HG02840 (cell line): ENCODE data around the gene PLPPR3.
"Not testable (repeated sequence)": the region's sequence is repeated elsewhere in the genome, so short reads cannot be mapped to it uniquely, and the experiment has no call there.

ENCODE experiments used
- ATAC-seq: cut with Tn5 transposase; IDR thresholded peaks from one replicate; pipeline ENCODE4 v1.9.1; 2021; ENCODE audit warnings: mild to moderate bottlenecking, moderate library complexity, moderate number of reproducible peaks; ENCODE audit not compliant: unreplicated experiment, low FRiP score

Gene PLPPR3

DNA sequence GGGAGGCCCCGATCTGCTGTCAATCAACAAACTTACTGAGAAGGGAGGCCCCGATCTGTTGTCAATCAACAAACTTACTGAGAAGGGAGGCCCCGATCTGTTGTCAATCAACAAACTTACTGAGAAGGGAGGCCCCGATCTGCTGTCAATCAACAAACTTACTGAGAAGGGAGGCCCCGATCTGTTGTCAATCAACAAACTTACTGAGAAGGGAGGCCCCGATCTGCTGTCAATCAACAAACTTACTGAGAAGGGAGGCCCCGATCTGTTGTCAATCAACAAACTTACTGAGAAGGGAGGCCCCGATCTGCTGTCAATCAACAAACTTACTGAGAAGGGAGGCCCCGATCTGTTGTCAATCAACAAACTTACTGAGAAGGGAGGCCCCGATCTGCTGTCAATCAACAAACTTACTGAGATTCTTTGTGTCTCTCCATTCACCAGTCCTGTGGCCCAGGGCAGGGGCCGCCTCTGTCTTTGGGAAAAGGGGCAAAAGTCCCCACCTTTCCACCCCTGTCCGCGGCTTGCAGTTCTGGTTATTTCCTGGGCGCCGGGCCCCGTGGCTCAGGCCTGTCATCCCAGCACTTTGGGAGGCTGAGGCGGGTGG lies 32.0 kb upstream of the PLPPR3 start:
- not testable (repeated sequence) for ATAC-seq

DNA sequence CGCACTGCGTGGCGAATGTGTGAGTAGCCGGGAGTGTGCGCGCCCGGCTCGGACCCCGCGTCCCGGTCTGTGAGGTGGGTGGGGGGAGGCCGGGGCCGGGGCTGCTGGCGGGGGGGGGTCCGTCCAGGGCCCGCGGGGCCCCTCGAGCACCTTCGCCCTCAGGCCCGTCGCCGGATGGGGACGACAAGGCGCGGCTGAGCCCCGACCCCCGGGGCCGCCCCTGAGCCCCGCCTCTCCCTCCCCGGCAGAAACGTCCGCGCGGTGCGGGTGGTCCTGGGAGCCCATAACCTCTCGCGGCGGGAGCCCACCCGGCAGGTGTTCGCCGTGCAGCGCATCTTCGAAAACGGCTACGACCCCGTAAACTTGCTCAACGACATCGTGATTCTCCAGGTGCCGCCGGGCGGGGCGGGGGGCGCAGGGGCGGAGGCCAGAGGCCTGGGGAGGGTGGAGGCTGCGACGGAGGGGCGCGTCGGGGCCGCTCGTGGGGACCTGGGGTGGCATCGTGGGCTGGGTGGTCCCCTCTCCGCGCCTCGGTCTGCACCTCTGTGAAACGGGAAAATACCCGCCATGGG lies 31.3 kb upstream of the PLPPR3 start:
- no peak for ATAC-seq

DNA sequence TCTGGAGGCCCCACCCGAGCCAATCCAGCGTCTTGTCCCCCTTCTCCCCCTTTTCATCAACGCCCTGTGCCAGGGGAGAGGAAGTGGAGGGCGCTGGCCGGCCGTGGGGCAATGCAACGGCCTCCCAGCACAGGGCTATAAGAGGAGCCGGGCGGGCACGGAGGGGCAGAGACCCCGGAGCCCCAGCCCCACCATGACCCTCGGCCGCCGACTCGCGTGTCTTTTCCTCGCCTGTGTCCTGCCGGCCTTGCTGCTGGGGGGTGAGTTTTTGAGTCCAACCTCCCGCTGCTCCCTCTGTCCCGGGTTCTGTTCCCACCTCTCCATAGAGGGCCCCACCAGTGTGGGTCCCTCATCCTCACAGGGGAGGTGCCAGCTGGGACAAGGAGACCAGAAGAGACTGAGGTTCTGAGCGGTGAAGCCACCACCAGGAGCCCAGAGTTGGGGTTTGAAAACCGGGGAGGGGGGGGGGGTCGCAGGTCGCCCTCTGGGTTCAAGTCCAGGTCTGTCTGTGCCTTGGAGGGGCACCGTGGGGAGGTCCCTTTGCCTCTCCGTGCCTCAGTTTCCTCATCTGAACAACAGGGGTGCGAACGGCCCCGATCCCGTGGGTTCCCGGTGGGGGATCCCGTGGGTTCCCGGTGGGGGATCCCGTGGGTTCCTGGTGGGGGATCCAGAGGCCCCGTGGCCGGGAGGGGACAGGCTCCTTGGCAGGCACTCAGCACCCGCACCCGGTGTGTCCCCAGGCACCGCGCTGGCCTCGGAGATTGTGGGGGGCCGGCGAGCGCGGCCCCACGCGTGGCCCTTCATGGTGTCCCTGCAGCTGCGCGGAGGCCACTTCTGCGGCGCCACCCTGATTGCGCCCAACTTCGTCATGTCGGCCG lies 30.6 kb upstream of the PLPPR3 start, which contains the start of gene ELANE:
Gene ELANE, plus strand, starts transcription at position 168 of the 878 bp plus-strand sequence. Its CDS starts 26 bp downstream, at position 194.
- ATAC-seq = no peak

DNA sequence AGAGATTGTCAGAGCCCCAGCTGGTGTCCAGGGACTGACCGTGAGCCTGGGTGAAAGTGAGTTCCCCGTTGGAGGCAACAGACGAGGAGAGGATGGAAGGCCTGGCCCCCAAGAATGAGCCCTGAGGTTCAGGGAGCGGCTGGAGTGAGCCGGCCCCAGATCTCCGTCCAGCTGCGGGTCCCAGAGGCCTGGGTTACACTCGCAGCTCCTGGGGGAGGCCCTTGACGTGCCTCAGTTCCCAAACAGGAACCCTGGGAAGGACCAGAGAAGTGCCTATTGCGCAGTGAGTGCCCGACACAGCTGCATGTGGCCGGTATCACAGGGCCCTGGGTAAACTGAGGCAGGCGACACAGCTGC lies 29.2 kb upstream of the PLPPR3 start:
- no peak for ATAC-seq

DNA sequence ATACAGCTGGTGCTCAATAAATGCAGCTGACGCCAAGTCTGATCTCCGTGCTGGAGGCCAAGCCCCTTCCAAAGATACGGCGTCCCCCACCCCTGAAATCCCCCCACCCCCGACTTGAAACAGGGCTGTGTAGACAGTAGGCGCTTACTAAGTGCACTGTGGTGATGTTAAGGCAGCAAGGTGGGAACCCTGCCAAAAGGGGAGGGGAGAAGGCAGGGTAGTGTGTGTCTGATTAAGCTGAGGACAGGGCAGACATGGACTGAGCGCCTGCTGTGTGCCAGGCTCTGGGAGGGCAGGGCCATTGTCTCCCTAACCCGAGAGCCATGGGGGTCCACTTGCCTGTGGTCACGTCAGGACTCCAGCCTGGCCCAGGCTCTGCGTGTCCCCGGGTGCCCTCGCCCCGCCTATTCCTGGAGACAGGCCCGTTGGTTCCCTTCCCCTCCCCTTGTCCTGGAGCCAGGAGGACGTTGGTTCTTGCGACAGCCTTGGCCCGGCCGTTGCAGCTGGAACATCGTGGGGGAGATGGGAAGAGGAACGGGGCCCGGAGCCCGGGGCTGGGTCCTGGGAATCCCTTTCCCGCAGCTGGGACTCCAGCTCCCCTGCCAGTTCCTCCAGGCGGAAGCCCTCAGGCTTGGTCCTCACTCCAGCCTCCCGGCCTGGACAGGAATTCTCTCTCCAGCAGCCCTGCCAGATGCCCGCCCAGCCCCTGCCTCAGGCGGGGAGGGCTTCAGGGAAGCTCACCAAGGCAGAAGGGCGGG lies 28.6 kb upstream of the PLPPR3 start:
- ATAC-seq = no peak

DNA sequence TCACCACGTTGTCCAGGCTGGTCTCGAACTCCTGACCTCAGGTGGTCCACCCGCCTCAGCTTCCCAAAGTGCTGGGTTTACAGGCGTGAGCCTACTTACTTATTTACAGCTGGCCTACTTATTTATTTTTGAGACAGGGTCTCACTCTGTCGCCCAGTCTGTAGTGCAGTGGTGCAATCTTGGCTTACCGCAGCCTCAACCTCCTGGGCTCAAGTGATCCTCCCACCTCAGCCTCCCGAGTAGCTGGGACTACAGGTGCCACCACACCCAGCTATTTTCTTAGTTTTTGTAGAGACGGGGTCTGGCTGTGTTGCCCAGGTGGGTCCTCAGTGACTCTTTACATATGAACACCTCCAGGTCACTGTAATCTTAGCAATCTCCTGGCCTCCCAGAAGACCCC lies 27.4 kb upstream of the PLPPR3 start:
- ATAC-seq = not testable (repeated sequence)

DNA sequence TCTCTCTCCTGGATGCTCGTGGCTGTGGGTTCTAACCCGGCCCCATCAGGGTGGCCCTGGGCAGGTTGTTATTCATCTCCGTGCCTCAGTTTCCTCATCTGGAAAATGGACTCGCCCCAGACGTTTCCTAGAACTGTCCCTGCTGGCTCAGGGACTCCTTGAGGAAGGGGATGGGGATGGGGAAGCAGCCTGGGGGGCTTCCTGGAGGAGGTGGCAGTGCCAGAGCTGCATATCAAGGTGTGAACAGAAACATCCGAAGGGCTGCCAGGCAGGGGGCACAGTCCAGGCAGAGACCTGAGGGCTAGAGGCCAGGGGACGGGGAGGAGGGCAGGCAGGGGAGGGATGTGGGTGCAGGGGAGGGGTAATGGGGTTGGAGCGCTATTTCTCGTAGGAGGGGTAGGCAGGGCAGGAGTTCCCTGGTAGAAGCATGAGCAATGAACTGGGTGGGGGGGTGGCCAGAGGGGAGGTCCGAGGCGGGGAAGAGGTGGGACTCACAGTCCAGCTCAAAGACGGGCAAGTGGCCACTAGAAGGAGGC lies 26.7 kb upstream of the PLPPR3 start:
- ATAC-seq = no peak

DNA sequence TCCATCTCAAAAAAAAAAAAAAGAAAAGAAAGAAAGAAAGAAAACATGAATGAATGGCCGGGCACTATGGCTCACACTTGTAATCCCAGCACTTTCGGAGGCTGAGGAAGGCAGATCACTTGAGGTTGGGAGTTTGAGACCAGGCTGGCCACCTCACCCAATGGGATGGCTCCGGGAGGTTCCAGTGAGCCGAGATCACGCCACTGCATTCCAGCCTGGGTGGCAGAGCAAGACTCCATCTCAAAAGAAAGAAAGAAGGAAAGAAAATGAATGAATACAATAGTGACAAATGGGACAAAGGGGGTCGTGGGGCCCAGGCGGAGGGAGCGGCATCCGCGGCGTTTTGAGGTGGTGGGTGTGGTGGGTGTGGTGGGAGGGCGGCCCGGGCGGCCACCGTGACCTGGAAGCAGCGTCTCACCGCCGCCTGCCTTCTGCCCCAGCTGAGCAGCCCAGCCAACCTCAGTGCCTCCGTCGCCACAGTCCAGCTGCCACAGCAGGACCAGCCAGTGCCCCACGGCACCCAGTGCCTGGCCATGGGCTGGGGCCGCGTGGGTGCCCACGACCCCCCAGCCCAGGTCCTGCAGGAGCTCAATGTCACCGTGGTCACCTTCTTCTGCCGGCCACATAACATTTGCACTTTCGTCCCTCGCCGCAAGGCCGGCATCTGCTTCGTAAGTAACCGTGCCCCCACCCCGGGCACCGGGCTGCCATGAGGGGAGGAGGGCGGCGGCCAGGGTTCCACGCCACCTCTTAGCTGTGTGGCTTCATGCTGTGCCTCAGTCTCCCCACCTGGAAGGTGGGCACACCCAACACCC lies 24.2 kb upstream of the PLPPR3 start:
- no peak for ATAC-seq

DNA sequence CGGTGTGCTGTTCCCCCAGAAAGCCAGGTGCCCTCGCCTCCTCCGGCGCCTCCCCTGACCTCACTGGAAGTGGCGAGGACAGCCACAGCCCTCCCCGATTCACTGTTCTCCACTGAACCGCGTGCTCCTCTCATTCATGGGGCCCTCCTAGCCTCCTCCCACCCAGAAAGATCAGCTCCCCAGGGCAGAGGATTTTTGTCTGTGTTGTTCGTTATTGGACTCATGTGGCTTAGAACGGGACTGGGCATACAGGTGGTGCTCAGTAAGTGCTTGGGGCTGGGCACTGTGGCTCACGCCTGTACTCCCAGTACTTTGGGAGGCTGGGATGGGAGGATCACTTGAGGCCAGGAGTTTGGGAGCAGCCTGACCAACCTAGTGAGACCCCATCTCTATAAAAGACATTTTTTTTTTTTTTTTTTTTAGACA lies 22.8 kb upstream of the PLPPR3 start:
- ATAC-seq = no peak

DNA sequence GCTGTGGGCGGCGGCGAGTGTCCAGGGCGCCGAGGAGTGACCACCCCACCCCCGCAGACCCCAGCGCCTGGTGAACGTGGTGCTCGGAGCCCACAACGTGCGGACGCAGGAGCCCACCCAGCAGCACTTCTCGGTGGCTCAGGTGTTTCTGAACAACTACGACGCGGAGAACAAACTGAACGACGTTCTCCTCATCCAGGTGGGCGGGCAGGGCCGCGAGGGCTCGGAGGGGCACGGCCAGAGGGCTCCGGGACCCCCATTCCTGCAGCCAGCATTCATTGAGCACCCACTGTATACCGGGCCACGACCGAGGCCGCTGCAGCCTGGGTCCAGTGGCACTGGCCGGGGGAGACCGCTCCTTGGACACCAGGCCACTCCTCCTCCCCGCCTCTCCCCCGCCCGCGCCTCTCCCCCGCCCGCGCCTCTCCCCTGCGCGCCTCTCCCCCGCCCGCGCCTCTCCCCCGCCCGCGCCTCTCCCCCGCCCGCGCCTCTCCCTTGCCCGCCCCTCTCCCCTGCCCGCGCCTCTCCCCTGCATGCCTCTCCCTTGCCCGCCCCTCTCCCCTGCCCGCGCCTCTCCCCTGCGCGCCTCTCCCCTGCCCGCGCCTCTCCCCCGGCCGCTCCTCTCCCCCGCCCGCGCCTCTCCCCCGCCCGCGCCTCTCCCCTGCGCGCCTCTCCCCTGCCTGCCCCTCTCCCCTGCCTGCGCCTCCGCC lies 22.2 kb upstream of the PLPPR3 start:
- ATAC-seq = no peak

DNA sequence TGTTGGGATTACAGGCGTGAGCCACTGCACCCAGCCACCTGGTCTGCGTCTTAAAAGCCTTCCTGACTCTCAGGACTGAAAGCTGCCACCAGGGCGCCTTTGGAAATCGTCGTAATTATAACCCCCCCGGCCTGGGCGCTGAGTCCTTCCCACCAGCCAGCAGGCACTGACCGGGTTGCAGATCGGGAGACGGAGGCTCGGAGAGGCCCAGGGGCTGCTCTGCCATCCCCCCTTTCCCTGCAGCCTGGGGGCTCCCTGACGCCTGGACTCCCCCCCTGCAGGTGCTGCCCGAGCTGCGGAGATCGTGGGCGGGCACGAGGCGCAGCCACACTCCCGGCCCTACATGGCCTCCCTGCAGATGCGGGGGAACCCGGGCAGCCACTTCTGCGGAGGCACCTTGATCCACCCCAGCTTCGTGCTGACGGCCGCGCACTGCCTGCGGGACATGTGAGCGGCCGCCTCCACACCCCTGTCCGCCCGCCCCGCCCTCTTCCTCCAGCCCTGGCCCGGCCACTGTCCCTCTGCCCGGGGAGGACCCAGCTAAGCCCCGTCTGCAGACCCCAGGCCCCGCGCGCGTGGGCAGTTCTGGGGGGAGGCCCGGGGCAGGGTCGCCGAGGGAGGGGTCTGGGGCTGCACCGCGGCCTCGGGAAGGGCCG lies 21.6 kb upstream of the PLPPR3 start:
- no peak for ATAC-seq

DNA sequence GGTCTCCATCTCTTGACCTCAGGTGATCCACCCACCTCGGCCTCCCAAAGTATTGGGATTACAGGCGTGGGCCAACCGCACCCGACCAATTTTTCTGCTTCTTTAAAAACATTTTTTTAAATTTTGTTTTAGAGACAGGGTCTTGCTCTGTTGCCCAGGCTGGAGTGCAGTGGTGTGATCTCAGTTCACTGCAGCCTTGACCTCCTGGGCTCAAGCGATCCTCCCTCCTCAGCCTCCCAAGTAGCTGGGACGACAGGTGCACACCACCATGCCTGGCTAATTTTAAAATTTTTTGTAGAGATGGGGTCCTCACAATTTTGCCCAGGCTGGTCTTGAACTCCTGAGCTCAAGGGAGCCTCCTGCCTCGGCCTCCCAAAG lies 21.0 kb upstream of the PLPPR3 start:
- ATAC-seq = not testable (repeated sequence)

DNA sequence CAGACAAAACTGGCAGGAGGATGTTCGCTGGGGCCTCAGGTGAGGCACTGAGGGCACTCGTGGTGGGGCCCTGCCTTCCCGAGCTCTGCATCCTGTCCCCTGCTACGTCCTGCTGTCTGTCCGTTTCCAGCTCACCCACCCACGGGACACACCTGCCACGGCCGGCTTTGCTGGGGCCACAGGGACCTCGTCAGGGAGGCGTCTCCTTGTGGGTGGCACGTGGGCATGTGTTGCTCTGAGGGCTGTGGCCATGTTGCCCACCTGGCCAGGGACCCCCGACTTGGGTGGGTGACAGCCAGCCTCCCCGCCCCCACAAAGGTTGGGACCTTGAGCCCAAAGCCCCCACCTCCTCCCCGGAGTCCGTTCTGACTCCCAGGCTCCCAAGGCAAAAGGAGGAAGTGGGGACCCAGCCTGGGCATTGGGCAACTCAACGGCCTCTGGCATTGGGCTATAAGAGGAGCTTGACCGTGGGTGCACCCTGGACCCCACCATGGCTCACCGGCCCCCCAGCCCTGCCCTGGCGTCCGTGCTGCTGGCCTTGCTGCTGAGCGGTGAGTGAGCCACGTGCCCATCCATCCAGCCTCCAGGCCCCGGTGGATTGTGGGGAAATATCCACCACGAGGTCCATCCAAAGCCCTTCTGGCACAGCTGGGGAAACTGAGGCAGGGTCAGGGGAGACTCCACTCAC lies 18.9 kb upstream of the PLPPR3 start, which contains the start of gene PRTN3:
Gene PRTN3, plus strand, starts transcription at position 481 of the 688 bp plus-strand sequence. Its CDS starts 10 bp downstream, at position 491.
- no peak for ATAC-seq

DNA sequence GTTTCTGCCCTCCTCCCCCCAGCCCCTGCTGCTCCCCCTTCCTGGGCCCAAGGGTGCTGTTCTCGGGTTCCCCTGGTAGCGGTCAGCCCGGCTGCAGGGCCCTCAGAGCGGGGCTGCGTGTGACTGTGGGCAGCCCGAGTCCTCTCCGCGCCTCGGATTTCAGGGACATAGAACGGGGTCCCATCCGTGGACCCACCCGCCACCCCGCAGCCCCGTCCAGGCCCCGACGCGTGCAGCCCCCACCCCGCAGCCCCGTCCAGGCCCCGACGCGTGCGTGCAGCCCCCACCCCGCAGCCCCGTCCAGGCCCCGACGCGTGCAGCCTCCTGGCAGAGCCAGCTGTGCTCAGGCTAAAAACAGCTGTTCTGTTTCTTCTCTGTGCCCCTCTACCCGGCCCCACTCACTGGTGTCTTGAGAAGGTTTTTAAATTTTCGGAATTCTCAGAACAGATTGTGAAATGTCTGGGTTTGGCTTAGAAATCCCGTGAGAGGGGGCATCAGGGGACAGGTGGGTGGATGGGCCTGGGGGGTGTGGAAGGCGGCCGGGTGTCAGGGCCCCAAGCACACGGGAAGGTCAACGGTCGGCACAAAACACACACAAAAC lies 13.6 kb upstream of the PLPPR3 start:
- ATAC-seq = no peak

DNA sequence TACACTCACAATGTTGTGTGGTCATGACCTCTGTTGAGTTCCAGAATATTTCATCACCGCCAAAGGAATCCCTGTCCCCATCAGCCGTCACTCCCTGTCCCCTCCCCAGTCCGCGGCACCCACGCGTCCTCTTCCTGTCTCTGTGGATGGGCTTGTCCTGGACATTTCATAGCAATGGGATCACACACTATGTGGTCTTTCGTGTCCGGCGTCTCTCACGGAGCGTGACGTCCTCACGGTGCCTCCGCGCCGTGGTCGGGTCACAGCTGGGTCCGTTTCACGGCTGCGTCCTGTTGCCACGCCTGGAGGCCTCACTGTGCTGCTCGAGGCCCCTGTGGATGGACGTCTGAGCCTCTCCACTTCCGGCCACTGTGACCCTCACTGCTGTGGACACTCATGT lies 12.5 kb upstream of the PLPPR3 start:
- no peak for ATAC-seq

DNA sequence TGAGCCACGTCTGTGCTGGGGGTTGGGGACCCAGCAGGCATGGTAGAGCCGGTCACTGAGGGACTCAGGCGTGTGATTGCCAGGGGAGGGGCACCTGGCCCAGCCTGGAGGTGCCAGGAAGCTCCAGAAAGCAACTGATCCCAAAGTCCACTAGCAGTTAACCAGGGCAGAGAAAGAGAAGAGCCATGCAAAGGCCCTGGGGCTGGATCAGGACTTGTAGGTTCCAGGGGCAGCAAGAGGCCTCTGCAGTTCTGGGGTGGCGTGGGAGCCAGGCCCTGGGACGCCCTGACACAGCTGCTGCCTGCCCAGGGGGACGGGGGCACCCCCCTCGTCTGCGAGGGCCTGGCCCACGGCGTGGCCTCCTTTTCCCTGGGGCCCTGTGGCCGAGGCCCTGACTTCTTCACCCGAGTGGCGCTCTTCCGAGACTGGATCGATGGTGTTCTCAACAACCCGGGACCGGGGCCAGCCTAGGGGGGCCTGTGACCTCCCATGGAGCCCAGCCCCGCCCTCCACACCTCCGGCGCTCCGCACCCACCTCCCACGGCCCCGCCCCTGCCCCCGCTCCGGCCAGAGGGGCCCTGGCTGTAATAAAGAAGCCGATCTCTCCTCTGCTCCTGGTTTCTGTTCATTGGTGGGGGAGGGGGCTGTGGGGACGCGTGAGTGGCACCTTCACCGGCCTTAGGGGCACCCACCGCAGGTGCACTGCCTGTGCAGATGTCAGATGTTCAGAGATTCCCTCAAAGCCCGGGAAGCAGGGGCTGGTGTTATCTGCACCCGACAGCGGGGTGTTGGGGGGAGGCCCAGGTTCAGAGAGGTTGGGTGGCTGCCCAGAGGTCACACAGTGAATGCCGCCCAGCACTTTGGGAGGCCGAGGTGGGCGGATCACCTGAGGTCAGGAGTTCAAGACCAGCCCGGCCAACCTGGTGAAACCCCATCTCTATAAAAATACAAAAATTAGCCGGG lies 9.9 kb upstream of the PLPPR3 start:
- ATAC-seq = no peak
